Urinary bladder (tissue), 4 donors: ENCODE data around the gene PRR30. TPM values are rescaled to one million over a fixed set of nuclear protein-coding genes. Genes with fewer than 3 reads are reported as not detected.

Experiments used
- DNase-seq: peaks from one replicate; pipeline ENCODE4 v3.0.0-alpha.2; 2015; ENCODE audit errors: extremely low spot score
- H3K27ac ChIP-seq: one replicate; pipeline ENCODE4 v1.5.1; 2013; ENCODE audit warnings: low read depth, mild to moderate bottlenecking, moderate library complexity
- H3K36me3 ChIP-seq: one replicate; pipeline ENCODE4 v1.6.1; 2013; ENCODE audit warnings: mild to moderate bottlenecking, moderate library complexity; ENCODE audit not compliant: insufficient read depth
- H3K4me1 ChIP-seq: one replicate; pipeline ENCODE4 v1.6.1; 2013; ENCODE audit warnings: mild to moderate bottlenecking, moderate library complexity; ENCODE audit not compliant: insufficient read depth
- H3K4me3 ChIP-seq: one replicate; pipeline ENCODE4 v1.5.1; 2013; ENCODE audit warnings: low read depth, low read length
- WGBS: extraction: QIAGEN DNeasy Blood & Tissue Kit; methylation state at CpG from one replicate; pipeline ENCODE4 v1.1.7; 2013; 5-methylcytosine and 5-hydroxymethylcytosine counted together
- polyA plus RNA-seq: library from polyadenylated mRNA; stranded (reverse); fragments of 200-250 nt; gene quantifications from one replicate; pipeline ENCODE4 v1.2.3, GENCODE V29; 2013
- total RNA-seq: library from RNA; depleted of rRNA; stranded (reverse); fragments of >200 nt; gene quantifications from one replicate; pipeline ENCODE4 v1.2.3, GENCODE V29; 2014
- donor health status: healthy with polysubstance abuse.
- donor health status: healthy.

PRR30 gene
- total and polyA plus RNA-seq, 2 donors: not detected

- no peak overlapping the region for H3K27ac ChIP-seq
- no peak overlapping the region for H3K4me3 ChIP-seq
- DNase-seq: no peak
- no peaks in the 10 kb centered on the region for H3K4me1 ChIP-seq
- no peaks in the 10 kb centered on the region for H3K36me3 ChIP-seq
- 79% methylated on average over 6 of the region's 6 CpGs for WGBS
Measured at GRCh38 chr2:27170581-27171337, 31.5 kb upstream of the PRR30 start.

- WGBS: 83% methylated on average over 8 of the region's 8 CpGs
- Histone ChIP-seq H3K36me3 (no peaks in the 10 kb centered on the region), H3K4me1 (no peaks in the 10 kb centered on the region), H3K27ac (no peak overlapping the region), H3K4me3 (no peak overlapping the region)
- no peak for DNase-seq
Measured at GRCh38 chr2:27164960-27165763, 26.0 kb upstream of the PRR30 start.

- 82% methylated on average over 15 of the region's 15 CpGs for WGBS
- Histone ChIP-seq H3K4me1 (no peaks in the 10 kb centered on the region), H3K36me3 (no peaks in the 10 kb centered on the region), H3K27ac (no peak overlapping the region), H3K4me3 (no peak overlapping the region)
- no peak for DNase-seq
Measured at GRCh38 chr2:27162151-27163121, 23.2 kb upstream of the PRR30 start.

- Histone ChIP-seq H3K36me3 (no peaks in the 10 kb centered on the region), H3K4me3 (no peak overlapping the region), H3K27ac (no peak overlapping the region), H3K4me1 (no peaks in the 10 kb centered on the region)
- 82% methylated on average over 9 of the region's 9 CpGs for WGBS
- no peak for DNase-seq
Measured at GRCh38 chr2:27160191-27160590, 21.0 kb upstream of the PRR30 start.

GRCh38 chr2:27159271-27159670 is 20.1 kb upstream of the PRR30 start:
- no peak overlapping the region for H3K27ac ChIP-seq
- no peaks in the 10 kb centered on the region for H3K36me3 ChIP-seq
- H3K4me1 ChIP-seq: no peaks in the 10 kb centered on the region
- WGBS: 75% methylated on average over 6 of the region's 6 CpGs
- no peak overlapping the region for H3K4me3 ChIP-seq
- no peak for DNase-seq

- Histone ChIP-seq H3K36me3 (no peaks in the 10 kb centered on the region), H3K4me1 (no peaks in the 10 kb centered on the region), H3K27ac (no peak overlapping the region), H3K4me3 (no peak overlapping the region)
- 78% methylated on average over 6 of the region's 6 CpGs for WGBS
- no peak for DNase-seq
Measured at GRCh38 chr2:27158468-27158867, 19.3 kb upstream of the PRR30 start.

GRCh38 chr2:27155069-27155520 is 15.9 kb upstream of the PRR30 start:
- H3K27ac ChIP-seq: no peak overlapping the region
- no peaks in the 10 kb centered on the region for H3K4me1 ChIP-seq
- no peak overlapping the region for H3K4me3 ChIP-seq
- DNase-seq: no peak
- no peaks in the 10 kb centered on the region for H3K36me3 ChIP-seq
- 79% methylated on average over 9 of the region's 9 CpGs for WGBS

GRCh38 chr2:27154488-27154887 is 15.3 kb upstream of the PRR30 start:
- Histone ChIP-seq H3K36me3 (no peaks in the 10 kb centered on the region), H3K27ac (no peak overlapping the region), H3K4me3 (no peak overlapping the region), H3K4me1 (no peaks in the 10 kb centered on the region)
- peak; percentile 48 for DNase-seq
- WGBS: 28% methylated on average over 6 of the region's 6 CpGs

- Histone ChIP-seq H3K27ac (no peak overlapping the region), H3K36me3 (no peaks in the 10 kb centered on the region), H3K4me1 (no peaks in the 10 kb centered on the region), H3K4me3 (no peak overlapping the region)
- WGBS: 75% methylated on average over 2 of the region's 2 CpGs
- no peak for DNase-seq
Measured at GRCh38 chr2:27152796-27153464, 13.7 kb upstream of the PRR30 start.

- DNase-seq: no peak
- no peaks in the 10 kb centered on the region for H3K4me1 ChIP-seq
- no peaks in the 10 kb centered on the region for H3K36me3 ChIP-seq
- 92% methylated on average over 8 of the region's 8 CpGs for WGBS
- H3K4me3 ChIP-seq: no peak overlapping the region
- H3K27ac ChIP-seq: no peak overlapping the region
Measured at GRCh38 chr2:27152102-27152795, 13.0 kb upstream of the PRR30 start.

- no peaks in the 10 kb centered on the region for H3K36me3 ChIP-seq
- H3K4me3 ChIP-seq: no peak overlapping the region
- no peaks in the 10 kb centered on the region for H3K4me1 ChIP-seq
- no peak for DNase-seq
- 81% methylated on average over 8 of the region's 8 CpGs for WGBS
- no peak overlapping the region for H3K27ac ChIP-seq
Measured at GRCh38 chr2:27150639-27151230, 11.5 kb upstream of the PRR30 start.
